A549 (cell line): ENCODE measurements around the gene MYCN. TPM values are rescaled to one million over a fixed set of nuclear protein-coding genes. Genes with fewer than 3 reads are reported as not detected.
"Not testable (repeated sequence)": the region's sequence is repeated elsewhere in the genome, so short reads cannot be mapped to it uniquely, and the experiment has no call there.

Source experiments
- ATAC-seq, 2 experiments: fragments of 200-7000 bp in 1 of 2; fragments of >200 bp in 1 of 2; cut with Nextera tagmentation in 1 of 2; cut with Tn5 transposase in 1 of 2; 3 replicates each; pipeline versions ENCODE4 v1.8.0 to v1.9.1; 2018 to 2020; ENCODE audit warnings: mild to moderate bottlenecking in 1 of 2, moderate library complexity in 1 of 2
- CTCF ChIA-PET: fragments of 300-600 bp; sonication (Branson Sonifier 250); formaldehyde crosslinking; extraction: SDS; loops from one replicate; lab custom pipeline; 2021; ENCODE audit warnings: antibody characterized with exemption, inconsistent platforms; lab: Yijun Ruan, JAX
- POLR2A ChIA-PET: fragments of 350-600 bp; formaldehyde crosslinking; extraction: SDS; loops from one replicate; lab custom pipeline; 2021; ENCODE audit warnings: antibody characterized with exemption, inconsistent platforms; lab: Yijun Ruan, JAX
- DNase-seq, 2 experiments: peaks; one replicate each; pipeline versions ENCODE4 v3.0.0 to v3.0.0-alpha.2; 2011 to 2016; ENCODE audit warnings: low read depth in 1 of 2, low spot score in 1 of 2
- FAIRE-seq: peaks from 2 replicates; lab custom pipeline; 2011; peaks lifted over from hg19 to GRCh38; lab: Jason Lieb, UNC
- H3K27ac ChIP-seq, 2 experiments: fragments of >200 bp; sonication (Bioruptor Twin); formaldehyde crosslinking; 3 replicates each; pipeline ENCODE4 v1.5.1; 2016 to 2017
- H3K4me1 ChIP-seq: fragments of >200 bp; sonication (Bioruptor Twin); formaldehyde crosslinking; 3 replicates; pipeline ENCODE4 v1.6.1; 2016
- H3K4me2 ChIP-seq: fragments of >200 bp; sonication (Bioruptor Twin); formaldehyde crosslinking; 3 replicates; pipeline ENCODE4 v1.6.1; 2016
- H3K4me3 ChIP-seq: fragments of >200 bp; sonication (Bioruptor Twin); formaldehyde crosslinking; 3 replicates; pipeline ENCODE4 v1.5.1; 2016
- H3K9me3 ChIP-seq: fragments of >200 bp; sonication (Bioruptor Twin); formaldehyde crosslinking; 3 replicates; pipeline ENCODE4 v1.6.1; 2016
- BHLHE40 ChIP-seq: IDR thresholded peaks from 2 replicates; pipeline ENCODE4 v1.6.1; 2012; ENCODE audit warnings: low read depth, low read length, inconsistent platforms
- CBX2 ChIP-seq: fragments of 200-600 bp; sonication (generic); IDR thresholded peaks from 2 replicates; pipeline ENCODE4 v1.6.1; 2016; ENCODE audit warnings: low read depth, mild to moderate bottlenecking, borderline replicate concordance
- CBX8 ChIP-seq: fragments of 200-600 bp; sonication (generic); IDR thresholded peaks from 2 replicates; pipeline ENCODE4 v1.6.1; 2016
- CEBPB ChIP-seq, 2 experiments: fragments of >200 bp in 1 of 2; sonication (Bioruptor Twin) in 1 of 2; formaldehyde crosslinking in 1 of 2; IDR thresholded peaks; 2 replicates each; pipeline ENCODE4 v1.6.1; 2012 to 2016
- EHF ChIP-seq: fragments of 250-450 bp; sonication (Bioruptor Pico); IDR thresholded peaks from 2 replicates; pipeline ENCODE4 v1.5.0; 2020; ENCODE audit warnings: mild to moderate bottlenecking
- EHMT2 ChIP-seq: fragments of 200-600 bp; sonication (generic); IDR thresholded peaks from 2 replicates; pipeline ENCODE4 v1.6.1; 2016; ENCODE audit warnings: antibody characterized with exemption, low read depth, mild to moderate bottlenecking, moderate library complexity
- EP300 ChIP-seq, 2 experiments: fragments of >200 bp; sonication (Bioruptor Twin); formaldehyde crosslinking; IDR thresholded peaks; 2 replicates in 1 of 2; 3 replicates in 1 of 2; pipeline ENCODE4 v1.6.1; 2016 to 2017
- FOSL2 ChIP-seq, 2 experiments: fragments of 450-650 bp in 1 of 2; fragments of >200 bp in 1 of 2; sonication (Bioruptor Twin) in 1 of 2; formaldehyde crosslinking; IDR thresholded peaks; 2 replicates each; pipeline versions ENCODE4 v1.5.0 to v1.6.1; 2016 to 2020; ENCODE audit warnings: mild to moderate bottlenecking in 1 of 2, moderate library complexity in 1 of 2
- HES2 ChIP-seq: fragments of >200 bp; sonication (Bioruptor Twin); formaldehyde crosslinking; IDR thresholded peaks from 2 replicates; pipeline ENCODE4 v1.6.1; 2016
- HOXA7 ChIP-seq: fragments of 250-450 bp; sonication (Bioruptor Pico); IDR thresholded peaks from 2 replicates; pipeline ENCODE4 v1.5.0; 2020; ENCODE audit warnings: mild to moderate bottlenecking, moderate library complexity
- HOXB13 ChIP-seq: fragments of 250-450 bp; sonication (Bioruptor Pico); IDR thresholded peaks from 2 replicates; pipeline ENCODE4 v1.5.0; 2020; ENCODE audit warnings: low read depth, mild to moderate bottlenecking, moderate library complexity
- HOXB5 ChIP-seq: fragments of 250-450 bp; sonication (Bioruptor Pico); IDR thresholded peaks from 2 replicates; pipeline ENCODE4 v1.5.0; 2020; ENCODE audit warnings: mild to moderate bottlenecking, moderate library complexity
- MYC ChIP-seq: IDR thresholded peaks from 2 replicates; pipeline ENCODE4 v1.6.1; 2012; ENCODE audit warnings: mild to moderate bottlenecking, inconsistent platforms, low read length, improper control_type of control experiment, borderline replicate concordance
- NFE2L2 ChIP-seq: fragments of 150-350 bp; conservative IDR thresholded peaks from 2 replicates; pipeline ENCODE4 v1.6.1; 2014; ENCODE audit warnings: low read length
- NR3C1 ChIP-seq: fragments of >200 bp; sonication (Bioruptor Twin); formaldehyde crosslinking; IDR thresholded peaks from 3 replicates; pipeline ENCODE4 v1.6.1; 2017
- POLR2A ChIP-seq: IDR thresholded peaks from 2 replicates; pipeline ENCODE4 v1.6.1; 2012; ENCODE audit warnings: mild to moderate bottlenecking, low read length
- RAD21 ChIP-seq, 2 experiments: fragments of >200 bp in 1 of 2; sonication (Bioruptor Twin) in 1 of 2; formaldehyde crosslinking in 1 of 2; IDR thresholded peaks in 1 of 2; conservative IDR thresholded peaks in 1 of 2; 2 replicates in 1 of 2; 3 replicates in 1 of 2; pipeline ENCODE4 v1.6.1; 2012 to 2018; ENCODE audit warnings: inconsistent platforms in 1 of 2
- SREBF2 ChIP-seq: fragments of 450-650 bp; IDR thresholded peaks from 2 replicates; pipeline ENCODE4 v1.6.1; 2014; ENCODE audit warnings: mild to moderate bottlenecking, moderate library complexity
- TFCP2L1 ChIP-seq: fragments of 250-450 bp; sonication (Bioruptor Pico); IDR thresholded peaks from 2 replicates; pipeline ENCODE4 v1.5.0; 2021; ENCODE audit warnings: mild to moderate bottlenecking
- TP53 ChIP-seq: fragments of 250-450 bp; sonication (Bioruptor Pico); IDR thresholded peaks from 2 replicates; pipeline ENCODE4 v1.5.0; 2021; ENCODE audit warnings: mild to moderate bottlenecking, moderate library complexity
- USF2 ChIP-seq: fragments of 450-650 bp; IDR thresholded peaks from 2 replicates; pipeline ENCODE4 v1.6.1; 2014; ENCODE audit warnings: antibody characterized with exemption
- ZC3H11A ChIP-seq: fragments of 450-650 bp; IDR thresholded peaks from 2 replicates; pipeline ENCODE4 v1.6.1; 2014; ENCODE audit warnings: antibody characterized with exemption, mild to moderate bottlenecking
- WGBS: methylation state at CpG from one replicate; pipeline ENCODE4 v1.1.6; 2017; ENCODE audit errors: missing lambda C conversion rate; 5-methylcytosine and 5-hydroxymethylcytosine counted together
- polyA plus RNA-seq, 4 experiments: library from polyadenylated mRNA; depleted of rRNA in 3 of 4; stranded (reverse); fragments of >200 nt; fragmentation: RNase III in 1 of 4; extraction: RNeasy Plus Mini Kit Qiagen cat#74134 plus additional on column Dnase treatment in 1 of 4; gene quantifications; 2 replicates in 3 of 4; 3 replicates in 1 of 4; pipeline ENCODE4 v1.2.3, GENCODE V29; 2011 to 2017
- TF ChIP-seq, protein P1 (sequence below): IDR thresholded peaks from 2 replicates; pipeline ENCODE4 v1.6.1; 2012

MYCN gene
- polyA plus RNA-seq, 2 of the 4 experiments (the other 2 are of a cell fraction), result not detected

GRCh38 chr2:15957881-15958713 is 17.7 kb downstream of the MYCN start:
- no peak overlapping the region for H3K27ac ChIP-seq
- POLR2A ChIA-PET, result no interaction called here

DNA sequence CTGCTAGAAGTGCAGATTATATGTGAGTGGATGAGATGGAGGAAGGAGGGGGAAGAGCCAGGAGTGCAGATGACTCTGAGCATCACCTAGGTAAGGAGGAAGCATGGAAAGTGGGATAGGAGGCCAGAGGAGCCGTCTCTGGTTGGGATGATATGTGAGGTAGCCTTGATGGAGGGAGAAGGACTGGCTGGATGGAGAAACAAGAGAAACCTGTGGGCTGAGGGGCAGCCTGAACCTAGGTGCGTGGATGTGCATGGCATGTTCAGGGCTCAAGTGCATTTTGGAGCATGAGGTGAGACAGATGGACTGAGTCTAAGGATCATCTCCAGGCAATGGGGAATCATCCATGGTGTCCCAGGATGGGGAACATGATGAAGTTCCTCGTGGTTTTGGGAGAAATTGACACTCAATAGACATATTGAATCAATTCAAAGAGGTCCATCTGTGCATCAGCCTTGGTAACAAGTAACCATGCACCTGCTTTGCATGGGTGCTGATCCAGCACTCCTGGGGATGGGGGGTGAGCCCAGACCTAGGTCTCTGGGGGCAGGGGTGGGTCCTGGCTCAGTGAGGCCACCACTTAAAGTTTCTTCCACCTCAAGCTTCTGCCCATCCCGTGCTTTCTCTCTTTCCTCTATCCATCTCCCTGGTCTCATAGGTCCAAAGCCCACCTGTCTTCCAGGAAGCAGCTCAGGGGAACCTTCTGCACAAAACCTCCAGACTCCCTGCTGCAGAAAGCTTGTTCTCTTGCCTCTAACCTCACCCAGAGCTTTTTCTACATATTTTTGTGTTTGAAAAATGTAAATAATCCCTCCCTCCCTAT is 19.2 kb downstream of the MYCN start:
- TF ChIP-seq EP300 (IDR thresholded peaks at IDR 0.05), result no peak
- no peak for TF ChIP-seq HOXB13 (CRISPR knock-in tag)
- TF ChIP-seq POLR2A, result no peak
- no peak for TF ChIP-seq NR3C1
- FAIRE-seq, result no peak
- WGBS, result 0% methylated on average over 4 of the region's 4 CpGs
- Histone ChIP-seq H3K9me3 (no peaks in the 10 kb centered on the region), H3K4me3 (no peak overlapping the region), H3K27ac (no peak overlapping the region), H3K4me1 (no peaks in the 10 kb centered on the region), H3K4me2 (no peak overlapping the region)
- no peak for DNase-seq
- CTCF ChIA-PET, result no interaction called here
- no peak for ATAC-seq
- POLR2A ChIA-PET, result no interaction called here

More at GRCh38 chr2:15957881-15958713, 17.7 kb downstream of the MYCN start:
- Histone ChIP-seq H3K4me3 (no peak overlapping the region), H3K9me3 (no peaks in the 10 kb centered on the region), H3K4me2 (no peak overlapping the region), H3K4me1 (no peaks in the 10 kb centered on the region)
- TF ChIP-seq BHLHE40, result no peak
- no peak for TF ChIP-seq TFCP2L1 (CRISPR knock-in tag)
- TF ChIP-seq, protein P1, sequence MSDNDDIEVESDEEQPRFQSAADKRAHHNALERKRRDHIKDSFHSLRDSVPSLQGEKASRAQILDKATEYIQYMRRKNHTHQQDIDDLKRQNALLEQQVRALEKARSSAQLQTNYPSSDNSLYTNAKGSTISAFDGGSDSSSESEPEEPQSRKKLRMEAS, result no peak
- no peak for TF ChIP-seq EHMT2
- no peak for TF ChIP-seq HOXB5 (CRISPR knock-in tag)
- no peak for TF ChIP-seq MYC
- TF ChIP-seq NFE2L2, result no peak
- TF ChIP-seq RAD21 (conservative IDR thresholded peaks at IDR 0.05 in 1 of 2, IDR thresholded peaks at IDR 0.05 in 1 of 2), result no peak
- TF ChIP-seq CBX2, result no peak
- TF ChIP-seq CEBPB (IDR thresholded peaks at IDR 0.05), result no peak
- no peak for TF ChIP-seq FOSL2 (IDR thresholded peaks at IDR 0.05)
- no peak for TF ChIP-seq FOSL2 (CRISPR knock-in tag; IDR thresholded peaks at IDR 0.05)
- no peak for TF ChIP-seq TP53
- no peak for TF ChIP-seq HOXA7 (CRISPR knock-in tag)
- no peak for TF ChIP-seq USF2
- no peak for TF ChIP-seq CBX8
- TF ChIP-seq EHF (CRISPR knock-in tag), result no peak
- no peak for TF ChIP-seq SREBF2
- no peak for TF ChIP-seq HES2
- no peak for TF ChIP-seq ZC3H11A
- 24% methylated on average over 11 of the region's 11 CpGs for WGBS
- CTCF ChIA-PET, result no interaction called here
- DNase-seq (no peak), FAIRE-seq (no peak), ATAC-seq (no peak)

DNA sequence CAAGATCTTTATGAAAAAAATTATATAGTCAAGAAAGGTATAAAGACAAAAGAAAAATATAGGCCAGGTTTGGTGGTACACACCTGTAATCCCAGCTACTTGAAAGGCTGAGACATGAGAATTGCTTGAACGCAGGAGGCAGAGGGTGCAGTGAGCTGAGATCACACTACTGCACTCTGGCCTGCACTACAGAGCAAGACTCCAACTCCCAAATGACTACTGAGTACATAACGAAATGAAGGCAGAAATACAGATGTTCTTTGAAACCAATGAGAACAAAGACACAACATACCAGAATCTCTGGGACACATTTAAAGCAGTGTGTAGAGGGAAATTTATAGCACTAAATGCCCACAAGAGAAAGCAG is 19.8 kb downstream of the MYCN start:
- H3K9me3 ChIP-seq, POLR2A ChIA-PET, H3K4me3 ChIP-seq, DNase-seq, H3K27ac ChIP-seq, FAIRE-seq, H3K4me2 ChIP-seq, ATAC-seq, H3K4me1 ChIP-seq: not testable (repeated sequence)
- CTCF ChIA-PET, result interaction anchor here (1.1 kb wide), 1 partner anchor 21 kb away, joined by 3 read pairs; the partner anchor contains the start of gene MYCN
- 0% methylated on average over 2 of the region's 2 CpGs for WGBS

DNA sequence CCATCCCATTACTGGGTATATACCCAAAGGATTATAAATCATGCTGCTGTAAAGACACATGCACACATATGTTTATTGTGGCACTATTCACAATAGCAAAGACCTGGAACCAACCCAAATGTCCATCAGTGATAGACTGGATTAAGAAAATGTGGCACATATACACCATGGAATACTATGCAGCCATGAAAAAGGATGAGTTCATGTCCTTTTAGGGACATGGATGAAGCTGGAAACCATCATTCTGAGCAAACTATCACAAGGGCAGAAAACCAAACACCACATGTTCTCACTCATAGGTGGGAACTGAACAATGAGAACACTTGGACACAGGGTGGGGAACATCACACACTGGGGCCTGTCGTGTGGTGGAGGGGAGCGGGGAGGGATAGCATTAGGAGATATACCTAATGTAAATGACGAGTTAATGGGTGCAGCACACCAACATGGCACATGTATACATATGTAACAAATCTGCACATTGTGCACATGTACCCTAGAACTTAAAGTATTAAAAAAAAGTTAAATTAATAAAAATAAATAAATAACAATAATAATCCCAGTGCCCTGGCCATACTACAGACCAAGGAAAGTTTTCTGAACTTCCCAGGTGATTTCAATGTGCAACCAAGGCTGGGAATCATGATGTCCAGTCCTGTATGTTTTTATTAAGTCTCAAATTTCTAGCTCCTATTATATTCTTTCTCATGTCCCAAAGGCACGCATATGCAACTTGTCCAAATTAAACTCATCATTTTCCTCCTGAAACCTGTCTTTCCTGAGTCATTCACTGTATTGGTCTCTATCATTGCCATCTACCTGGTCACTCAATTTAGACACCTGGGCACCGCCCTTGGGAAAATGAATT is 23.0 kb downstream of the MYCN start:
- FAIRE-seq, H3K9me3 ChIP-seq, POLR2A ChIA-PET, H3K4me3 ChIP-seq, DNase-seq, H3K4me1 ChIP-seq, H3K4me2 ChIP-seq, ATAC-seq, CTCF ChIA-PET, H3K27ac ChIP-seq: not testable (repeated sequence)
- WGBS, result 47% methylated on average over 5 of the region's 5 CpGs
